C4-2B (cell line): ENCODE data around the gene TMEM183A.

Experiments
- CTCF ChIP-seq: fragments of 450-650 bp; conservative IDR thresholded peaks from 2 replicates; pipeline ENCODE4 v1.5.1; 2017; ENCODE audit warnings: mild to moderate bottlenecking
- ZFX ChIP-seq: fragments of 450-650 bp; IDR thresholded peaks from 2 replicates; pipeline ENCODE4 v1.6.1; 2017

- TF ChIP-seq CTCF, result no peak
- TF ChIP-seq ZFX, result no peak
Observed at GRCh38 chr1:202976633-202977032, 30.5 kb upstream of the TMEM183A start.
